H1 (cell line): ENCODE measurements around the gene TUT7. TPM values are rescaled to one million over a fixed set of nuclear protein-coding genes. Genes with fewer than 3 reads are reported as not detected.

Experiments
- CTCF ChIA-PET: fragments of 300-600 bp; sonication (Branson Sonifier 250); formaldehyde crosslinking; loops from one replicate; lab custom pipeline; 2021; ENCODE audit not compliant: partially characterized antibody; lab: Charles Lee
- POLR2A ChIA-PET: fragments of 300-600 bp; sonication (Branson Sonifier 250); formaldehyde crosslinking; loops from one replicate; lab custom pipeline; 2021; ENCODE audit warnings: inconsistent platforms; ENCODE audit not compliant: partially characterized antibody; lab: Charles Lee
- DNase-seq, 2 experiments: peaks; one replicate each; pipeline versions ENCODE4 v3.0.0 to v3.0.0-alpha.2; 2010 to 2022; ENCODE audit warnings: low spot score in 2 of 2, low read depth in 1 of 2, mixed read lengths in 1 of 2
- FAIRE-seq: peaks from 2 replicates; lab custom pipeline; 2011; peaks lifted over from hg19 to GRCh38; lab: Jason Lieb, UNC
- H2AFZ ChIP-seq: 2 replicates; pipeline ENCODE4 v1.8.1; 2012; ENCODE audit warnings: low read length, inconsistent platforms
- H2AK5ac ChIP-seq: 2 replicates; pipeline ENCODE4 v1.6.1; 2013; ENCODE audit warnings: low read depth, low read length
- H2BK120ac ChIP-seq: replicated peaks from 2 replicates; pipeline ENCODE3; 2013; ENCODE audit warnings: low read depth, low read length, inconsistent platforms
- H2BK12ac ChIP-seq: 2 replicates; pipeline ENCODE4 v1.6.1; 2013; ENCODE audit warnings: low read depth, low read length
- H2BK15ac ChIP-seq: 2 replicates; pipeline ENCODE4 v1.6.1; 2013; ENCODE audit warnings: low read length
- H2BK20ac ChIP-seq: 2 replicates; pipeline ENCODE4 v1.6.1; 2013; ENCODE audit warnings: low read length
- H2BK5ac ChIP-seq: 2 replicates; pipeline ENCODE4 v1.6.1; 2013; ENCODE audit warnings: low read depth, low read length
- H3K14ac ChIP-seq: 2 replicates; pipeline ENCODE4 v1.6.1; 2013; ENCODE audit warnings: inconsistent platforms; ENCODE audit not compliant: insufficient read length
- H3K18ac ChIP-seq: 2 replicates; pipeline ENCODE4 v1.6.1; 2013; ENCODE audit warnings: low read length; ENCODE audit errors: extremely low read depth
- H3K23ac ChIP-seq: 2 replicates; pipeline ENCODE4 v1.6.1; 2013; ENCODE audit warnings: inconsistent platforms; ENCODE audit not compliant: insufficient read length
- H3K23me2 ChIP-seq: 2 replicates; pipeline ENCODE4 v1.6.1; 2013; ENCODE audit warnings: low read depth, low read length
- H3K27ac ChIP-seq: 2 replicates; pipeline ENCODE4 v1.6.1; 2011; ENCODE audit warnings: low read depth, low read length, inconsistent platforms
- H3K27me3 ChIP-seq, 4 experiments: replicated peaks in 1 of 4; 1 replicate in 1 of 4; 2 replicates in 3 of 4; pipeline versions ENCODE4 v1.6.1 to v1.8.1; 2011 to 2013; ENCODE audit warnings: low read length in 3 of 4, mild to moderate bottlenecking in 3 of 4, inconsistent platforms in 2 of 4, mixed read lengths in 2 of 4, moderate library complexity in 1 of 4; ENCODE audit not compliant: control insufficient read depth in 3 of 4, insufficient read depth in 3 of 4; ENCODE audit errors: extremely low read depth in 1 of 4
- H3K36me3 ChIP-seq, 4 experiments: 2 replicates each; pipeline versions ENCODE4 v1.6.1 to v1.8.1; 2011 to 2013; ENCODE audit warnings: mild to moderate bottlenecking in 4 of 4, low read length in 3 of 4, moderate library complexity in 2 of 4, control low read depth in 1 of 4, inconsistent platforms in 1 of 4; ENCODE audit not compliant: insufficient read depth in 4 of 4, control insufficient read depth in 2 of 4
- H3K4ac ChIP-seq: replicated peaks from 2 replicates; pipeline ENCODE3; 2013; ENCODE audit warnings: low read length, low read depth, mixed read lengths, inconsistent platforms; ENCODE audit not compliant: insufficient read length
- H3K4me1 ChIP-seq, 4 experiments: replicated peaks in 1 of 4; 1 replicate in 1 of 4; 2 replicates in 3 of 4; pipeline versions ENCODE4 v1.6.1 to v1.8.1; 2011 to 2013; ENCODE audit warnings: low read length in 3 of 4, inconsistent platforms in 2 of 4, mixed read lengths in 1 of 4; ENCODE audit not compliant: insufficient read depth in 4 of 4, control insufficient read depth in 3 of 4
- H3K4me2 ChIP-seq, 2 experiments: 2 replicates each; pipeline versions ENCODE4 v1.6.1 to v1.8.1; 2011 to 2013; ENCODE audit warnings: low read depth in 2 of 2, low read length in 2 of 2, control low read depth in 1 of 2, inconsistent platforms in 1 of 2, mild to moderate bottlenecking in 1 of 2; ENCODE audit not compliant: insufficient read depth in 1 of 2
- H3K4me3 ChIP-seq, 4 experiments: fragments of 200-600, 300-600 bp in 1 of 4; sonication (generic), shearing (Covaris generic), sonication (Bioruptor Twin) in 1 of 4; 2 replicates each; pipeline versions ENCODE4 v1.5.1 to v1.8.1; 2011 to 2016; ENCODE audit warnings: low read length in 4 of 4, low read depth in 3 of 4, control low read depth in 2 of 4, inconsistent platforms in 2 of 4, mild to moderate bottlenecking in 2 of 4, mixed read lengths in 1 of 4, moderate library complexity in 1 of 4; ENCODE audit not compliant: insufficient read depth in 2 of 4; ENCODE audit errors: extremely low read depth in 1 of 4
- H3K56ac ChIP-seq: replicated peaks from 2 replicates; pipeline ENCODE3; 2013; ENCODE audit warnings: low read depth, mild to moderate bottlenecking, mixed read lengths, low read length, inconsistent platforms; ENCODE audit not compliant: insufficient read length
- H3K79me1 ChIP-seq: 2 replicates; pipeline ENCODE4 v1.6.1; 2013; ENCODE audit warnings: low read depth, low read length, control low read depth
- H3K79me2 ChIP-seq, 2 experiments: 2 replicates each; pipeline versions ENCODE4 v1.6.1 to v1.8.1; 2012 to 2013; ENCODE audit warnings: low read length in 2 of 2, mild to moderate bottlenecking in 2 of 2, inconsistent platforms in 1 of 2; ENCODE audit not compliant: insufficient read depth in 2 of 2, control insufficient read depth in 1 of 2
- H3K9ac ChIP-seq, 4 experiments: replicated peaks in 1 of 4; 1 replicate in 1 of 4; 2 replicates in 3 of 4; pipeline versions ENCODE4 v1.6.1 to v1.8.1; 2011 to 2013; ENCODE audit warnings: low read depth in 3 of 4, low read length in 3 of 4, control low read depth in 2 of 4, mild to moderate bottlenecking in 2 of 4, moderate library complexity in 2 of 4, inconsistent platforms in 1 of 4; ENCODE audit errors: extremely low read depth in 1 of 4
- H3K9me3 ChIP-seq, 2 experiments: 2 replicates each; pipeline versions ENCODE4 v1.6.1 to v1.8.1; 2012 to 2013; ENCODE audit warnings: mild to moderate bottlenecking in 2 of 2, moderate library complexity in 2 of 2, control low read depth in 1 of 2, inconsistent platforms in 1 of 2, low read depth in 1 of 2, low read length in 1 of 2, mixed read lengths in 1 of 2; ENCODE audit not compliant: insufficient read depth in 2 of 2
- H4K20me1 ChIP-seq, 2 experiments: replicated peaks in 1 of 2; 2 replicates each; pipeline versions ENCODE3 to v1.8.1; 2011 to 2013; ENCODE audit warnings: inconsistent platforms in 2 of 2, low read length in 2 of 2, mild to moderate bottlenecking in 1 of 2; ENCODE audit not compliant: insufficient read depth in 2 of 2, control insufficient read depth in 1 of 2
- H4K5ac ChIP-seq: 2 replicates; pipeline ENCODE4 v1.6.1; 2013; ENCODE audit warnings: low read length, low read depth, mixed read lengths, inconsistent platforms; ENCODE audit not compliant: insufficient read length
- H4K8ac ChIP-seq: 2 replicates; pipeline ENCODE4 v1.8.0; 2013; ENCODE audit warnings: mild to moderate bottlenecking, moderate library complexity, low read length, inconsistent platforms; ENCODE audit not compliant: insufficient read depth; ENCODE audit errors: extremely low read depth
- H4K91ac ChIP-seq: replicated peaks from 2 replicates; pipeline ENCODE3; 2013; ENCODE audit warnings: low read length, mixed read lengths, inconsistent platforms; ENCODE audit not compliant: insufficient read length
- EP300 ChIP-seq, 2 experiments: IDR thresholded peaks; 1 replicate in 1 of 2; 2 replicates in 1 of 2; pipeline ENCODE4 v1.6.1; 2011 to 2012; ENCODE audit warnings: low read depth in 2 of 2, low read length in 2 of 2, mild to moderate bottlenecking in 2 of 2, borderline replicate concordance in 1 of 2, inconsistent platforms in 1 of 2, moderate library complexity in 1 of 2
- PHF8 ChIP-seq: fragments of 200-600 bp; sonication (generic); conservative IDR thresholded peaks from 2 replicates; pipeline ENCODE4 v1.7.1; 2012; ENCODE audit warnings: low read depth, mild to moderate bottlenecking, inconsistent platforms, low read length, moderate library complexity
- RXRA ChIP-seq: IDR thresholded peaks from 2 replicates; pipeline ENCODE4 v1.6.1; 2011; ENCODE audit warnings: low read depth, mild to moderate bottlenecking, low read length, moderate library complexity; ENCODE audit not compliant: insufficient read depth
- SP2 ChIP-seq: IDR thresholded peaks from 2 replicates; pipeline ENCODE4 v1.6.1; 2012; ENCODE audit warnings: mild to moderate bottlenecking, low read length, inconsistent platforms
- TBP ChIP-seq: IDR thresholded peaks from 2 replicates; pipeline ENCODE4 v1.6.1; 2011; ENCODE audit warnings: low read depth, low read length, improper control_type of control experiment
- WGBS, 2 experiments: shearing (Covaris generic) in 1 of 2; methylation state at CpG; one replicate each; pipeline versions ENCODE4 v1.1.6 to v1.1.7; 2013 to 2015; ENCODE audit warnings: low lambda C conversion rate in 2 of 2, mixed read lengths in 2 of 2, inconsistent platforms in 1 of 2, low coverage in 1 of 2, missing lambda C conversion rate in 1 of 2; ENCODE audit not compliant: insufficient replicate concordance in 2 of 2, insufficient coverage in 1 of 2, insufficient read length in 1 of 2; ENCODE audit errors: extremely low coverage in 1 of 2, missing lambda C conversion rate in 1 of 2; 5-methylcytosine and 5-hydroxymethylcytosine counted together
- polyA plus RNA-seq, 7 experiments: library from polyadenylated mRNA; depleted of rRNA in 3 of 7; stranded (reverse) in 5 of 7; unstranded in 2 of 7; fragments of >200 nt in 5 of 7; fragments of 200-250 nt in 2 of 7; gene quantifications; 1 replicate in 5 of 7; 2 replicates in 1 of 7; 4 replicates in 1 of 7; pipeline versions ENCODE4 v1.2.1 to v1.2.3, GENCODE V29; 2011 to 2013; ENCODE audit warnings: missing spikeins in 2 of 7, mixed read lengths in 2 of 7
- total RNA-seq: library from RNA; stranded (reverse); fragmentation: NEBNext Ultra II Directional; extraction: Animal tissue kit (Norgen Biotek cat#: 25700); gene quantifications from 2 replicates; pipeline ENCODE4 v1.2.1, GENCODE V29; 2021

TUT7 gene
- total and polyA plus RNA-seq, 2 of the 8 experiments (the other 6 are each of a cell fraction or from before 2014, with no cell fraction given) = 4.8 to 19.3 TPM

DNA sequence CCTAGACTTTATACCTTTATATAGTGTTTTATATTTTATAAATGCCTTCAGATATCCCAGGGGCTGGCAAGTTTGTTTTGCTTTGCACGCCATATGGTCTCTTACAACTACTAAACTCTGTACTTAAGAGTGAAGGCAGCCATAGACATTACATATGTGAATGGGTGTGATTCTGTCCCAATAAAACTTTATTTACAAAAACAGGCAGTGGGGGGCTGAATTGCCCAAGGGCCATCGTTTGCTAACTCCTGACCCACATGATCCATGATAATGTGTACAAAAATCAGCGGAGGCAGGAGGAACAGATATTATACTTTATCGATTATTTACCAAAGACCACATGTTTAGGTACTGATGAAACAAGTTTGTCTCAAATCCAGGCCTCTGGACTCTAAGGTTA lies 36.0 kb downstream of the TUT7 start:
- Histone ChIP-seq H4K20me1 (peaks cover 0 to 2% of the 10 kb centered on the region in 2 experiments), H4K91ac (no peak overlapping the region), H2BK120ac (no peak overlapping the region), H2AFZ (no peak overlapping the region), H2BK12ac (no peak overlapping the region), H3K79me2 (no peaks in the 10 kb centered on the region)
- 96% methylated on average over 4 of the region's 4 CpGs; no CpG with 5 or more reads in 1 of the 2 experiments for WGBS, 2 experiments
- no peak for FAIRE-seq
- no peak for TF ChIP-seq PHF8
- TF ChIP-seq SP2 = no peak
- no peak for TF ChIP-seq EP300 (IDR thresholded peaks at IDR 0.05; ENCODE audit: borderline replicate concordance in 1 of 2, low read depth in 2 of 2, low read length in 2 of 2)
- TF ChIP-seq TBP = no peak
- no peak for TF ChIP-seq RXRA
- TF ChIP-seq, all 59 proteins: peak for 0
- H3K56ac ChIP-seq = no peak overlapping the region
- no peak overlapping the region for H2BK20ac ChIP-seq
- no peak overlapping the region for H3K4me3 ChIP-seq
- H3K4me2 ChIP-seq = no peak overlapping the region
- no peak overlapping the region for H4K8ac ChIP-seq
- no peaks in the 10 kb centered on the region for H3K23me2 ChIP-seq
- no peak overlapping the region for H3K23ac ChIP-seq
- CTCF ChIA-PET = no interaction called here
- H3K4ac ChIP-seq = no peak overlapping the region
- no peaks in the 10 kb centered on the region for H3K27me3 ChIP-seq
- no peak overlapping the region for H3K18ac ChIP-seq
- H3K79me1 ChIP-seq = no peaks in the 10 kb centered on the region
- POLR2A ChIA-PET = interaction anchor here (1.7 kb wide), 1 partner anchor 9 kb away, joined by 4 read pairs; no protein-coding TSS in a partner anchor
- no peak overlapping the region for H2AK5ac ChIP-seq
- H3K27ac ChIP-seq = no peak overlapping the region
- no peak overlapping the region for H2BK5ac ChIP-seq
- no peak overlapping the region for H2BK15ac ChIP-seq
- no peaks in the 10 kb centered on the region for H3K9me3 ChIP-seq
- no peak for DNase-seq
- peaks cover 8 to 79% (median 43%) of the 10 kb centered on the region in 4 experiments; a peak in 6 of 8 replicates for H3K36me3 ChIP-seq
- no peak overlapping the region for H3K9ac ChIP-seq
- no peaks in the 10 kb centered on the region for H3K4me1 ChIP-seq
- no peak overlapping the region for H3K14ac ChIP-seq
- H4K5ac ChIP-seq = no peak overlapping the region
